Spleen (tissue), 7 donors: ENCODE results near the gene PFKL.

Experiments
- CTCF ChIP-seq, 11 experiments: fragments of 200-600 bp in 7 of 11; fragments of 450-650 bp in 4 of 11; sonication (generic) in 4 of 11; IDR thresholded peaks in 8 of 11; conservative IDR thresholded peaks in 3 of 11; 1 replicate in 7 of 11; 2 replicates in 4 of 11; pipeline versions ENCODE4 v1.4.0 to v1.8.0; 2016 to 2021; ENCODE audit warnings: antibody characterized with exemption in 11 of 11, inconsistent platforms in 4 of 11, mild to moderate bottlenecking in 1 of 11
- POLR2A ChIP-seq, 3 donors: fragments of 450-650 bp; IDR thresholded peaks; one replicate each; pipeline ENCODE4 v1.5.1; 2017; ENCODE audit warnings: antibody characterized with exemption in 3 of 3, mild to moderate bottlenecking in 1 of 3
- POLR2AphosphoS5 ChIP-seq, 3 donors: sonication (generic); formaldehyde crosslinking; IDR thresholded peaks; one replicate each; pipeline ENCODE4 v1.5.1; 2017; ENCODE audit warnings: antibody characterized with exemption in 3 of 3
- donor health status: DM: no; HTN: no; CAD: no; lungs with moderate emphysema.
- donor health status: DM: no; HTN: no; CAD: no.
- donor health status: DM: no; HTN: no; CAD: no.

- TF ChIP-seq CTCF (IDR thresholded peaks at IDR 0.05 in 8 of 11, conservative IDR thresholded peaks at IDR 0.05 in 3 of 11) (no peak), POLR2A (IDR thresholded peaks at IDR 0.05) (no peak), POLR2AphosphoS5 (IDR thresholded peaks at IDR 0.05) (peak; percentile 49 to 65 (median 58))
Measured at GRCh38 chr21:44305691-44306090, 5.8 kb downstream of the PFKL start.
